ENCODE results near the gene RAP1A. TPM values are rescaled to one million over a fixed set of nuclear protein-coding genes. Genes with fewer than 3 reads are reported as not detected.

The RAP1A gene
- total and polyA plus RNA-seq, 4 donors, result 14.2 to 31.4 (median 25.8) TPM

DNA sequence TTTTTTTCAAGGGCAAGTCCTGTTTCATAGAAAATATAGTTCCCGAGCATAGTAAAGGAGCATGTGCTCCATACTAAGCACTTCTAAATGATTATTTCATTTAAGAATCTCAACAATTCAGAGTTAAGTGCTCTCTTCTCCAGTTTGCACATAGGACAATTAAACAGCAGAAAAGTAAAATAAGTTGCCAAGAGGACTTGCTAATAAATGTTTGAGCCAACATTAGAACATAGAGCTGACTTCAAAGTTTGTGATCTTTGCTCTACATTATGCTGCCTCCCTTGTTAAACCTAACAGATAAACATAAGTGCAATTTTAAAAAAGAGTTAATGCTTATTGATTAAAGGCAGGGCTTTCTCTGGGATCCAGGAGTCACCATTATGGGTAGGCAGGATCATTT is 23.8 kb upstream of the RAP1A start (continued):
- TF ChIP-seq RXRA (IDR thresholded peaks at IDR 0.05) (no peak), MAX (IDR thresholded peaks at IDR 0.05) (no peak)

DNA sequence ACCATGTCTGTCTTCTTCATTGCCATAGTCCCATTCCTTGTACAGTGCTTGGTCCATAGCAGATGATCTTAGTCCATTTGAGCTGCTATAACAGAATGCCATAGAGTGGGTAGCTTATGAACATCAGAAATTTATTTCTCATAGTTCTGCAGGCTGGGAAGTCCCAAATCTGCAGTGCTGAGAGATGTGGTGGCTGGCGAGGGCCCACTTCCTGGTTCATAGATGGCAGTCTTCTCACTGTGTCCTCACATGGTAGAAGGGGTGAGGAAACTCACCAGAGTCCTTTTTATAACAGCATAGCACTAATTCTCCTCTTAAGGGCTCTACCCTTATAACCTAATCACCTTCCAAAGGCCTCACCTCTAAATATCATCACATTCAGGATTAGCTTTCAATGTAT is 23.1 kb upstream of the RAP1A start:
- WGBS, result 91% methylated on average over 1 of the region's 1 CpG
- TF ChIP-seq MAX (IDR thresholded peaks at IDR 0.05), result no peak
- TF ChIP-seq REST (IDR thresholded peaks at IDR 0.05), result peak; percentile 34
- TF ChIP-seq RAD21 (IDR thresholded peaks at IDR 0.05), result no peak
- TF ChIP-seq FOXA1 (IDR thresholded peaks at IDR 0.05), result no peak
- peaks cover 0 to 15% (median 5%) of the 10 kb centered on the region in 4 donors for H3K4me1 ChIP-seq (ENCODE audit: control insufficient read depth in 4 of 4, insufficient read depth in 4 of 4, low read length in 3 of 4)
- H3K9ac ChIP-seq (ENCODE audit: low read depth in 1 of 2, low read length in 2 of 2), result no peak overlapping the region
- H3K36me3 ChIP-seq (ENCODE audit: control insufficient read depth in 4 of 4, insufficient read depth in 3 of 4, low read depth in 1 of 4, low read length in 3 of 4), result no peaks in the 10 kb centered on the region
- H3K9me3 ChIP-seq (ENCODE audit: control insufficient read depth in 4 of 4, low read length in 3 of 4), result no peaks in the 10 kb centered on the region
- no peaks in the 10 kb centered on the region for H3K27me3 ChIP-seq (ENCODE audit: control insufficient read depth in 4 of 4, insufficient read depth in 4 of 4, low read length in 3 of 4)
- DNase-seq (ENCODE audit: low spot score), result no peak
- H3K4me3 ChIP-seq (ENCODE audit: low read depth in 1 of 3, low read length in 3 of 3), result no peak overlapping the region
- H3K27ac ChIP-seq (ENCODE audit: low read depth in 1 of 2, low read length in 2 of 2), result no peak overlapping the region

- Histone ChIP-seq H3K4me1 (ENCODE audit: control insufficient read depth in 4 of 4, insufficient read depth in 4 of 4, low read length in 3 of 4) (peaks cover 0 to 15% (median 5%) of the 10 kb centered on the region in 4 donors), H3K9me3 (ENCODE audit: control insufficient read depth in 4 of 4, low read length in 3 of 4) (no peaks in the 10 kb centered on the region), H3K36me3 (ENCODE audit: control insufficient read depth in 4 of 4, insufficient read depth in 3 of 4, low read depth in 1 of 4, low read length in 3 of 4) (no peaks in the 10 kb centered on the region), H3K27ac (ENCODE audit: low read depth in 1 of 2, low read length in 2 of 2) (no peak overlapping the region), H3K27me3 (ENCODE audit: control insufficient read depth in 4 of 4, insufficient read depth in 4 of 4, low read length in 3 of 4) (no peaks in the 10 kb centered on the region), H3K9ac (ENCODE audit: low read depth in 1 of 2, low read length in 2 of 2) (no peak overlapping the region), H3K4me3 (ENCODE audit: low read depth in 1 of 3, low read length in 3 of 3) (no peak overlapping the region)
- 77% methylated on average over 5 of the region's 5 CpGs for WGBS
- DNase-seq (ENCODE audit: low spot score), result no peak
- TF ChIP-seq EGR1 (IDR thresholded peaks at IDR 0.05; ENCODE audit: low read depth in 2 of 2) (no peak), MAX (IDR thresholded peaks at IDR 0.05) (no peak), GABPA (IDR thresholded peaks at IDR 0.05 in 1 of 2, conservative IDR thresholded peaks at IDR 0.05 in 1 of 2) (no peak), RAD21 (IDR thresholded peaks at IDR 0.05) (no peak), FOXA1 (IDR thresholded peaks at IDR 0.05) (no peak), RXRA (IDR thresholded peaks at IDR 0.05) (no peak), REST (IDR thresholded peaks at IDR 0.05) (no peak), ZBTB33 (IDR thresholded peaks at IDR 0.05) (no peak), TAF1 (conservative IDR thresholded peaks at IDR 0.05) (no peak), SP1 (IDR thresholded peaks at IDR 0.05) (no peak), JUND (IDR thresholded peaks at IDR 0.05) (no peak), HNF4G (IDR thresholded peaks at IDR 0.05) (no peak)
- TF ChIP-seq, protein P1, sequence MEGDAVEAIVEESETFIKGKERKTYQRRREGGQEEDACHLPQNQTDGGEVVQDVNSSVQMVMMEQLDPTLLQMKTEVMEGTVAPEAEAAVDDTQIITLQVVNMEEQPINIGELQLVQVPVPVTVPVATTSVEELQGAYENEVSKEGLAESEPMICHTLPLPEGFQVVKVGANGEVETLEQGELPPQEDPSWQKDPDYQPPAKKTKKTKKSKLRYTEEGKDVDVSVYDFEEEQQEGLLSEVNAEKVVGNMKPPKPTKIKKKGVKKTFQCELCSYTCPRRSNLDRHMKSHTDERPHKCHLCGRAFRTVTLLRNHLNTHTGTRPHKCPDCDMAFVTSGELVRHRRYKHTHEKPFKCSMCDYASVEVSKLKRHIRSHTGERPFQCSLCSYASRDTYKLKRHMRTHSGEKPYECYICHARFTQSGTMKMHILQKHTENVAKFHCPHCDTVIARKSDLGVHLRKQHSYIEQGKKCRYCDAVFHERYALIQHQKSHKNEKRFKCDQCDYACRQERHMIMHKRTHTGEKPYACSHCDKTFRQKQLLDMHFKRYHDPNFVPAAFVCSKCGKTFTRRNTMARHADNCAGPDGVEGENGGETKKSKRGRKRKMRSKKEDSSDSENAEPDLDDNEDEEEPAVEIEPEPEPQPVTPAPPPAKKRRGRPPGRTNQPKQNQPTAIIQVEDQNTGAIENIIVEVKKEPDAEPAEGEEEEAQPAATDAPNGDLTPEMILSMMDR (IDR thresholded peaks at IDR 0.05; ENCODE audit: low read depth, low read length, missing input control), result no peak
- TF ChIP-seq, protein P2, sequence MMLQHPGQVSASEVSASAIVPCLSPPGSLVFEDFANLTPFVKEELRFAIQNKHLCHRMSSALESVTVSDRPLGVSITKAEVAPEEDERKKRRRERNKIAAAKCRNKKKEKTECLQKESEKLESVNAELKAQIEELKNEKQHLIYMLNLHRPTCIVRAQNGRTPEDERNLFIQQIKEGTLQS (IDR thresholded peaks at IDR 0.05), result no peak
Measured at GRCh38 chr1:111597426-111597825, 22.2 kb upstream of the RAP1A start.

Data from liver (tissue), 9 donors.